HG02973 (cell line): Measurements from ENCODE around the gene KHK.
A peak's percentile ranks its signal among the peaks of the same experiment; 100 is the strongest.

Experiments
- ATAC-seq: cut with Tn5 transposase; IDR thresholded peaks from one replicate; pipeline ENCODE4 v1.9.1; 2021; ENCODE audit warnings: moderate library complexity; ENCODE audit not compliant: unreplicated experiment

KHK gene

DNA sequence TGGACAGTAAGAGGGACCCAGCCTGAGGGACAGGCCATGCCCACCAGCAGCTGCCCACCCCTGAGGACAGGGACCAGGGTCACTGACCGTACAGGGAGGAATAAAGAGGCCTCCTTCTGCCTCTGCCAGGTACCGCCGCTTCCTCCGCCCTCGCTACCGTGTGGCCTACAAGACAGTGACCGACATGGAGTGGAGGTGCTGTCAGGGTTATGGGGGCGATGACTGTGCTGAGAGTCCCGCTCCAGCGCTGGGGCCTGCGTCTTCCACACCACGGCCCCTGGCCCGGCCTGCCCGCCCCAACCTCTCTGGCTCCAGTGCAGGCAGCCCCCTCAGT, 6.0 kb upstream of the KHK start:
- ATAC-seq, result no peak

GRCh38 chr2:27081984-27082772, 4.4 kb upstream of the KHK start:
- ATAC-seq, result no peak

GRCh38 chr2:27082773-27083409, 3.7 kb upstream of the KHK start:
- ATAC-seq, result no peak

DNA sequence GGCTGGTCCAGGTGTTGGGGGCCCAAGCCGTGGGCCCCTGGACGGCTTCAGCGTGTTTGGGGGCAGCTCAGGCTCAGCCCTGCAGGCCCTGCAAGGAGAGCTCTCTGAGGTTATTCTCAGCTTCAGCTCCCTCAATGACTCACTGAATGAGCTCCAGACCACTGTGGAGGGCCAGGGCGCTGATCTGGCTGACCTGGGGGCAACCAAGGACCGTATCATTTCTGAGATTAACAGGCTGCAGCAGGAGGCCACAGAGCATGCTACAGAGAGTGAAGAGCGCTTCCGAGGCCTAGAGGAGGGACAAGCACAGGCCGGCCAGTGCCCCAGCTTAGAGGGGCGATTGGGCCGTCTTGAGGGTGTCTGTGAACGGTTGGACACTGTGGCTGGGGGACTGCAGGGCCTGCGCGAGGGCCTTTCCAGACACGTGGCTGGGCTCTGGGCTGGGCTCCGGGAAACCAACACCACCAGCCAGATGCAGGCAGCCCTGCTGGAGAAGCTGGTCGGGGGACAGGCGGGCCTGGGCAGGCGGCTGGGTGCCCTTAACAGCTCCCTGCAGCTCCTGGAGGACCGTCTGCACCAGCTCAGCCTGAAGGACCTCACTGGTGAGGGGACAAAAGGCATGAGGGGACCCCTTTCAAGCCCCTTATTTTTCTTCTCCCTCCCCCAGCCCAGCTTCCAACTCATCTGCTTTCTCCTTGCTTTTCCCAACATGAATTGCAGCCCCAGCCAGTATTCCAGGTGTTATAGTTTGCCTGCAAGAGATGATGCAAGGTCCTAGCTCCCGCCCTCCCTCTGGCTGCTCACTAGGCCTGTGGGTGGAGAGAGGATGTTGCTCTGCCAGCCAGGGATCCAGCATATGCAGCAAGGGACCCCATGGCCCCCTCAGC, 2.9 kb upstream of the KHK start:
- no peak for ATAC-seq

- no peak for ATAC-seq
Measured at GRCh38 chr2:27084297-27085061, 2.1 kb upstream of the KHK start.

DNA sequence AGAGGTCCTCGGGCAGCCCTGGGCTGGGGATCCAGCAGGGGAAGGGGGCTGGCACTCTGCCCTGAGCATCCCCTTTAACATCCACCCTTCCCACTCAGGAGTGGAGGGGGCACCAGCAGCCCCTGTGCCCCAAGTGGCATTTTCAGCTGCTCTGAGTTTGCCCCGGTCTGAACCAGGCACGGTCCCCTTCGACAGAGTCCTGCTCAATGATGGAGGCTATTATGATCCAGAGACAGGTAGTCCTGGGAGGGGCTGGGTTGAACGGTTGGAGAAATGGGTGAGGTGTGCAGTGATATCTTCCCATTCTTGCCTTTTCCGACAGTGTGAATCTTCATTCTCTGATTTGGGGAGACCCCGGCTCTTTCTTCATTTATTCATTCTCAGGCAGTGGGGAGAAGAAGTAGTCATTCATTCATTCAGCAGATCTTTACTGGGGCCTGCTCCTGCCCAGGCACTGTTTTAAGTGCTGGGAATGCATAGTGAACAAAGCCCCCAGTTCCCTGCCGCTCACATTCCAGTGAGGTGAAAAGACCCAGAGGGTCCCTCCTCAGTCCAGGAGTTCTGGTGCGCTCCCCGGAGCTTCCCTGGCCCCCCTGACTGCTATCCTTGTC, 1.4 kb upstream of the KHK start:
- ATAC-seq, result no peak

GRCh38 chr2:27085673-27086089, 891 bp upstream of the KHK start:
- ATAC-seq, result no peak

GRCh38 chr2:27086090-27086723, 365 bp upstream of the KHK start:
- ATAC-seq, result peak; percentile 75

DNA sequence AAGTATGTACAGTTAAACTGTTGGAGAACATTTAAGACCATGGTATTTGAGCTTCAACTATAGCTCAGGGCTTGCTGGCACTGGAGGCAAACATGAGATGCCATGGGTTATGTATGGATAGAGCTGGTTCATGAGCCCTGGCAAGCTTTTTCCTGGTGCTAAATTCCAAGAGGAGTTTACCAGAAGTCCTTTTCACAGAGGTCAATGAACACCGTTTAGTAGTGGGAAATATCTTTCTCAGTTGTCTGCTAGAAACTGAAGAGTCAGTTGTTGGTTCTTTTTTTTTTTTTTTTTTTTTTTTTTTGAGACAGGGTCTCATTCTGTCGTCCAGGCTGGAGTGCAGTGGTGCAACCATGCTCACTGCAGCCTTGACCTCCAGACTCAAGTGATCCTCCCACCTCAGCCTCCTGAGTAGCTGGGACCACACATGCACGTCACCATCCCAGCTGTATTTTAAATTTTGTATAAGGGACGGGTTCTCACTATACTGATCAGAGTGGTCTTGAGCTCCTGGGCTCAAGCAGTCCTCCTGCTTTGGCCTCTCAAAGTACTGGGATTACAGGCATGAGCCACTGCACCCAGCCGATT, 1.3 kb downstream of the KHK start:
- no peak for ATAC-seq

DNA sequence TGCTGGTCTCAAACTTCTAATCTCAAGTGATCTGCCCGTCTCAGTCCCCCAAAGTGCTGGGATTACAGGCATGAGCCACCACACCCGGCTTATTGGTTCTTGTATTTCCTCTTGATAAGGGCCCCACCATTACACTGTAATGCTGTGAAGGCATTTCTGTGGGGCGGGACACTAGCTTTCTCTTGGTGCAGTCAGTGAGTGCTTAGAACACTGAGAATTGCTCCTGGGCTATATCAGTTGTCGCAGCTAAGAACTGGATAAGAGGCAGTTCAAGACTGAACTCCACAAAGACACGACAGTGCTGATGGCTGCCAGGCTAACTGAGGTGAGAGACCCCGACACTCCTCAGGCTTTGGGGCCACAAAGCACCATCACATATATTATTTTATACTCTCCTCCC, 2.1 kb downstream of the KHK start:
- no peak for ATAC-seq

DNA sequence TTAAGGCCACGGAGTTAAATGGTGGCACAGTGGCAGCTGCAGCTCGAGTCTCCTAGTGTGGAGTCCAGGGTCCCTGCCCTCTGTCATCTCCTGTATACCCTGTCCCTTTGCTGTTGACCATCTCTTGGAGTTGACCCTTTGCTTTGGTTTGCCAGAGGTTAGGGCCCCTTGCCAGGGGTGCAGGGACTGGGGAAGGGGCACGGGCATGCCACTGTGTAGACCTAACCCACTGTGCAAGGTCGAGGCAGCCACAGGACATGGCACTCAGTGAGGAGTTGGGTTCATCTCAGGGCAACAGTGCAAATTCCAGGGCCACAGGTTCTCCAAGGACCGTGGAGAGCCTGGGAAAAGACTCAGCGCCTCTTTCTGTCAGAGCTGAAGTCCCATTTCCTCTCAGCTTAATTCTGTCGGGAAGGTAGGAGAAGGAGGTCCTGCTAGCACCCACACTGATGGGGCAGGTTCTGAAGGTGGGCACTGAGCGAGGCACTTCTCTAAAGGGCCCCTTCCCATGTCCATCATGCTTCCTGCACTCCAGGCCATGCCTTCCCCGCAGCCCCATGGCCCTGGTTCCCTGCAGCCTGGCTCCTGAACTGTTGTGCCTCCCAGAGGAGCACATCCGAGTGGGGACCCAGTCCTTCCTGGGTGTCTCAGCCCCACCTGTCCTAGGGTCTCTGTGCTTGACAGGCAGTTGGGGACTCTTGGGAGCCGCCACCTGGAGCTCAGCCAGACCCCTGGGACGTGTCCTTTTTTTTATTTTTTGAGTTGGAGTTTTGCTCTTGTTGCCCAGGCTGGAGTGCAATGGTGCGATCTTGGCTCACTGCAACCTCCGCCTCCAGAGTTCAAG, 2.8 kb downstream of the KHK start:
- no peak for ATAC-seq

DNA sequence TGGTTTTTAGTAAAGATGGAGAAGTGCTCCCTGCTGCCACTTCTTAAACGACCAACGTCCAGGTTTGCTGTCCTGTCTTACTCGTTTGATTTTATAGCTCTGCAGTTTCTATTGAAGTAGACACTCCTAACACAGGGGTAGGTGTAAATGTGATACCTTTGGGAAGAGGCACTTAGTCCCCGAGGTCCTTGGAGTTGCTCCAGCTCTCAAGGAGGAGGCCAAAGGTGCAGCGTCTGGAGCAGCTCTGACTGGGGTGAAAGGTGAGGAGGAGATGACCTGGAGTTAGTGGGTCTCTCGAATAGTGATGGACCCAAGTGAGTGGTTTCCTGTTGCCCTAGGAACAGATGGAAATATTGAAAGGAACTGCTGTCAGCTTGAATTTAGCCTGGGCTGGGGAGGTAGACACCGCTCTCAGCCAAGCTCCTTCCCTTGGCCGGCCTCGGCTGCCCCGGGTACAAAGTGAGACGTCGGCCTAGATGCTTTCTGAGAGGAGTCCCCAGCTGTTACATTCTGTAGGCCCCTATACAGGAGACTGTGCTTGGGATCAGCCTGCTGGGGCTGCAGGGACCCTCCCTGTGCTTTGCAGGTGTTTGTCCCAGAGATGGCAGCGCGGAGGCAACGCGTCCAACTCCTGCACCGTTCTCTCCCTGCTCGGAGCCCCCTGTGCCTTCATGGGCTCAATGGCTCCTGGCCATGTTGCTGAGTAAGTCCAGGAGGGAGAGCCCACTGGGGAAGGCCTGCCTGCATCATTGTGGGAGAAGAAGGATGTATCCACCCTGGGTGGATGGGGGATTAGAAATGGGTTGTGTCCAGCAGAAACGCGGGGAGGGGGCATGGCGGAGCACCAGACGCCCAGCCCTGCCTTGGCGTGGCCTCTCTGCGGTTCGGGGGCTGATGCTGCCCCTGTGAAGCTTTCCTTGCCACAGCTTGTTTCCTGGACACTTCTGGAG, 5.4 kb downstream of the KHK start:
- no peak for ATAC-seq

- ATAC-seq, result no peak
Measured at GRCh38 chr2:27092696-27093429, 6.3 kb downstream of the KHK start.

DNA sequence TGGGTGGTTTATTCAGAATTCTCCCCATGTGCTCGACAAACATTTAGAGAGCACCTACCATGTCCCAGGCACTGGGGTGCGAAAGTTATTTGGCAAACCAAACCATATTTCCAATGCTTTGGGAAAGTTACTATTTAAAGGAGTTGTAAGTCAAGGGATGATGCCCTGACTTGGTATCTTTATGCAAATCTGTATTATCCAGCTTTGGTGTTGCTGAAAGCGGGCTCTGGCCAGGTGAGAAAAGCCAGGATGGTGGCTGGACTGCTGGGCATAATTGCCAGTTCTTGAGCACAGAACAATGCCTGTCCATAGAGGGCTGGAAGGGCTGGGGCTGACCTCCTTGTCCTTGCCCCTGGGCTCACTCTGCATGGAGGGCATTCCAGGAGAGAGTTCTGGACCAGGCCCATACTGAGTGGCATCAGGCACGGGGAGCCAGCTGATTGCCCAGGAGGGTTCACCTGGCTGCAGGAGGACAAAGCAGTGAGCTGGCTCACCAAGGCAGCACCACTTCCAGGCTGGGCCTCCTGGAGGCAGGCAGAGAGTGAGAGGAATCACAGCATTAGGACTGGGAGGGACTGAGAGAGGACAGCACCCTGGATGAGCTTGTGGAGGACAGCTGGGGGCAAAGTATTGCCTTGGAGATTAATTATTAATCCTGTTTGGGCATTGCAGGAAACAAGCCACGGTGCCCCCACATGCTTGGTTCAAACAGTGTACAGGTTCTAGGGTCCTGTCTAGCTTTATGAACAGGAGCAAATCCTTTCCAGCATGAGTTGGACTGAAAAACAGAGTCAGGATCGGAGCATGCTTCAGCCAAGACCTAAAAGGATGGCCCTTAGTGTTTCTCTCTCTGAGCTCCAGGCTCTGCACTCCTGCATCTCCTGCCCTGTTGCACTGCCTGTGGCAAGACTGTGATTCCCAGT, 7.1 kb downstream of the KHK start:
- no peak for ATAC-seq

DNA sequence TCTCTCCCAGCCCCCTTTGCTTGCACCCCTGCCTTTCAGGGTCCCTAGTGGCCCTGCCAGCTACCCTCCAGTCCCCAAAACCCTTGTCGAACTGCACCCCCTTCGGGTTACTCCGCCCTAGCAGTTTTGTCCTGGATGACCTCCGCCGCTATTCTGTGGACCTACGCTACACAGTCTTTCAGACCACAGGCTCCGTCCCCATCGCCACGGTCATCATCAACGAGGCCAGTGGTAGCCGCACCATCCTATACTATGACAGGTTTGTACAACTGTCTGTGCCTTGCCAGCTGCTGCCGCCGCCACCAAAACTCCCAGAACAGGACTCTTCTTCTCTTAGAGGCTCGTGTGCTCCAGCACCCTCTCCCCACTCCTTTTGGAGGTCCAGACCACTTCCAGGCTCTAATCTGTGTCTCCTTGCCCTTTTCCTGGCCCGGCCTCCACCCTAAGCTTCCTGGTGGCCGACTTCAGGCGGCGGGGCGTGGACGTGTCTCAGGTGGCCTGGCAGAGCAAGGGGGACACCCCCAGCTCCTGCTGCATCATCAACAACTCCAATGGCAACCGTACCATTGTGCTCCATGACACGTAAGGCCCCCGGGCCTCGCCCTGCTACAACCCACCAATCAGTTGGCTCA, 7.9 kb downstream of the KHK start:
- ATAC-seq, result no peak

DNA sequence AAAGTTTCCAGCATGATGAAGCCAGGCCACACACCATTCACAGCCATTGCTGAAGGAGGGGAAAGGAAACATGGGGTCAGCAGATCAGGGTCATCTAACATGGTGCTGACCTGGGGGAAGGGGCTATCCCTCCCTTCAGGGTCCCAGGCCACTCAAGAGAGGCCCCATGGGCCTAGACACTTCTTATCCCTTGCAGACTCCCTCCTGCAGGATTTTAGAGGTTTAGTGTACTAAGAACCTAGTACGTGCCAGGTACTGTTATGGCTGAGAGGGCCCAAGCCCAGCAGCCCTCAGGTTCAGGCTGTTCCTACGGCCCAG, 8.8 kb downstream of the KHK start:
- no peak for ATAC-seq
